ENCODE measurements around the gene POLR2I.
A peak's percentile ranks its signal among the peaks of the same experiment; 100 is the strongest.
"Not testable (repeated sequence)": the region's sequence is repeated elsewhere in the genome, so short reads cannot be mapped to it uniquely, and the experiment has no call there.

The POLR2I gene

GRCh38 chr19:36089847-36090246 lies 24.8 kb downstream of the POLR2I start:
- no peak for DNase-seq (ENCODE audit: insufficient read length, low spot score)
- no peak for FAIRE-seq
- TF ChIP-seq SPI1 (IDR thresholded peaks at IDR 0.05; ENCODE audit: low read depth, low read length), result no peak
- no peak for TF ChIP-seq POLR2A (IDR thresholded peaks at IDR 0.05; ENCODE audit: low read depth, low read length)
- TF ChIP-seq POU2F2 (IDR thresholded peaks at IDR 0.05; ENCODE audit: low read depth, low read length), result no peak
- no peak for TF ChIP-seq TAF1 (IDR thresholded peaks at IDR 0.05; ENCODE audit: low read depth, low read length)
- no peak for TF ChIP-seq POLR2AphosphoS5 (IDR thresholded peaks at IDR 0.05; ENCODE audit: low read depth, low read length)
- TF ChIP-seq PAX5 (IDR thresholded peaks at IDR 0.05; ENCODE audit: insufficient read depth, low read length, severe bottlenecking), result no peak

GRCh38 chr19:36086326-36086725 lies 28.3 kb downstream of the POLR2I start:
- DNase-seq (ENCODE audit: insufficient read length, low spot score) (no peak), FAIRE-seq (no peak)
- no peak for TF ChIP-seq TAF1 (IDR thresholded peaks at IDR 0.05; ENCODE audit: low read depth, low read length)
- no peak for TF ChIP-seq SPI1 (IDR thresholded peaks at IDR 0.05; ENCODE audit: low read depth, low read length)
- TF ChIP-seq PAX5 (IDR thresholded peaks at IDR 0.05; ENCODE audit: insufficient read depth, low read length, severe bottlenecking), result no peak
- TF ChIP-seq POLR2AphosphoS5 (IDR thresholded peaks at IDR 0.05; ENCODE audit: low read depth, low read length), result no peak
- TF ChIP-seq POU2F2 (IDR thresholded peaks at IDR 0.05; ENCODE audit: low read depth, low read length), result no peak
- no peak for TF ChIP-seq POLR2A (IDR thresholded peaks at IDR 0.05; ENCODE audit: low read depth, low read length)

GRCh38 chr19:36084231-36085009 lies 30.3 kb downstream of the POLR2I start:
- DNase-seq (ENCODE audit: insufficient read length, low spot score) (no peak), FAIRE-seq (no peak)
- TF ChIP-seq TAF1 (IDR thresholded peaks at IDR 0.05; ENCODE audit: low read depth, low read length) (no peak), SPI1 (IDR thresholded peaks at IDR 0.05; ENCODE audit: low read depth, low read length) (no peak), POU2F2 (IDR thresholded peaks at IDR 0.05; ENCODE audit: low read depth, low read length) (no peak), POLR2A (IDR thresholded peaks at IDR 0.05; ENCODE audit: low read depth, low read length) (no peak), POLR2AphosphoS5 (IDR thresholded peaks at IDR 0.05; ENCODE audit: low read depth, low read length) (no peak), PAX5 (IDR thresholded peaks at IDR 0.05; ENCODE audit: insufficient read depth, low read length, severe bottlenecking) (no peak)

- FAIRE-seq, result no peak
- no peak for DNase-seq (ENCODE audit: insufficient read length, low spot score)
- no peak for TF ChIP-seq PAX5 (IDR thresholded peaks at IDR 0.05; ENCODE audit: insufficient read depth, low read length, severe bottlenecking)
- TF ChIP-seq POLR2A (IDR thresholded peaks at IDR 0.05; ENCODE audit: low read depth, low read length), result no peak
- TF ChIP-seq POU2F2 (IDR thresholded peaks at IDR 0.05; ENCODE audit: low read depth, low read length), result no peak
- no peak for TF ChIP-seq SPI1 (IDR thresholded peaks at IDR 0.05; ENCODE audit: low read depth, low read length)
- no peak for TF ChIP-seq TAF1 (IDR thresholded peaks at IDR 0.05; ENCODE audit: low read depth, low read length)
- no peak for TF ChIP-seq POLR2AphosphoS5 (IDR thresholded peaks at IDR 0.05; ENCODE audit: low read depth, low read length)
These were observed 31.8 kb downstream of the POLR2I start for GRCh38 chr19:36082916-36083315.

- DNase-seq (ENCODE audit: insufficient read length, low spot score) (no peak), FAIRE-seq (no peak)
- no peak for TF ChIP-seq TAF1 (IDR thresholded peaks at IDR 0.05; ENCODE audit: low read depth, low read length)
- no peak for TF ChIP-seq SPI1 (IDR thresholded peaks at IDR 0.05; ENCODE audit: low read depth, low read length)
- TF ChIP-seq POLR2AphosphoS5 (IDR thresholded peaks at IDR 0.05; ENCODE audit: low read depth, low read length), result no peak
- TF ChIP-seq POLR2A (IDR thresholded peaks at IDR 0.05; ENCODE audit: low read depth, low read length), result no peak
- TF ChIP-seq POU2F2 (IDR thresholded peaks at IDR 0.05; ENCODE audit: low read depth, low read length), result no peak
- TF ChIP-seq PAX5 (IDR thresholded peaks at IDR 0.05; ENCODE audit: insufficient read depth, low read length, severe bottlenecking), result no peak
These were observed 32.8 kb downstream of the POLR2I start for GRCh38 chr19:36081894-36082293.

- TF ChIP-seq POU2F2 (IDR thresholded peaks at IDR 0.05; ENCODE audit: low read depth, low read length), result no peak
- no peak for TF ChIP-seq TAF1 (IDR thresholded peaks at IDR 0.05; ENCODE audit: low read depth, low read length)
- no peak for TF ChIP-seq PAX5 (IDR thresholded peaks at IDR 0.05; ENCODE audit: insufficient read depth, low read length, severe bottlenecking)
- no peak for TF ChIP-seq POLR2AphosphoS5 (IDR thresholded peaks at IDR 0.05; ENCODE audit: low read depth, low read length)
- TF ChIP-seq SPI1 (IDR thresholded peaks at IDR 0.05; ENCODE audit: low read depth, low read length), result no peak
- TF ChIP-seq POLR2A (IDR thresholded peaks at IDR 0.05; ENCODE audit: low read depth, low read length), result no peak
- FAIRE-seq (no peak), DNase-seq (ENCODE audit: insufficient read length, low spot score) (no peak)
These were observed 33.3 kb downstream of the POLR2I start for GRCh38 chr19:36081385-36081784.

GRCh38 chr19:36079389-36079945 lies 35.2 kb downstream of the POLR2I start:
- FAIRE-seq (peak; percentile 9), DNase-seq (ENCODE audit: insufficient read length, low spot score) (no peak)
- TF ChIP-seq PAX5 (IDR thresholded peaks at IDR 0.05; ENCODE audit: insufficient read depth, low read length, severe bottlenecking) (no peak), POLR2A (IDR thresholded peaks at IDR 0.05; ENCODE audit: low read depth, low read length) (no peak), POLR2AphosphoS5 (IDR thresholded peaks at IDR 0.05; ENCODE audit: low read depth, low read length) (no peak), TAF1 (IDR thresholded peaks at IDR 0.05; ENCODE audit: low read depth, low read length) (no peak)

- FAIRE-seq (no peak), DNase-seq (ENCODE audit: insufficient read length, low spot score) (no peak)
- no peak for TF ChIP-seq POLR2AphosphoS5 (IDR thresholded peaks at IDR 0.05; ENCODE audit: low read depth, low read length)
- no peak for TF ChIP-seq TAF1 (IDR thresholded peaks at IDR 0.05; ENCODE audit: low read depth, low read length)
- no peak for TF ChIP-seq POU2F2 (IDR thresholded peaks at IDR 0.05; ENCODE audit: low read depth, low read length)
- TF ChIP-seq POLR2A (IDR thresholded peaks at IDR 0.05; ENCODE audit: low read depth, low read length), result no peak
- no peak for TF ChIP-seq PAX5 (IDR thresholded peaks at IDR 0.05; ENCODE audit: insufficient read depth, low read length, severe bottlenecking)
- no peak for TF ChIP-seq SPI1 (IDR thresholded peaks at IDR 0.05; ENCODE audit: low read depth, low read length)
These were observed 41.4 kb downstream of the POLR2I start for GRCh38 chr19:36073121-36073876.

- FAIRE-seq (no peak), DNase-seq (ENCODE audit: insufficient read length, low spot score) (no peak)
- TF ChIP-seq POLR2A (IDR thresholded peaks at IDR 0.05; ENCODE audit: low read depth, low read length) (no peak), POLR2AphosphoS5 (IDR thresholded peaks at IDR 0.05; ENCODE audit: low read depth, low read length) (no peak), PAX5 (IDR thresholded peaks at IDR 0.05; ENCODE audit: insufficient read depth, low read length, severe bottlenecking) (no peak), POU2F2 (IDR thresholded peaks at IDR 0.05; ENCODE audit: low read depth, low read length) (no peak), SPI1 (IDR thresholded peaks at IDR 0.05; ENCODE audit: low read depth, low read length) (no peak), TAF1 (IDR thresholded peaks at IDR 0.05; ENCODE audit: low read depth, low read length) (no peak)
These were observed 42.6 kb downstream of the POLR2I start for GRCh38 chr19:36072081-36072480.

- FAIRE-seq; DNase-seq (ENCODE audit: insufficient read length, low spot score): not testable (repeated sequence)
These were observed 45.7 kb downstream of the POLR2I start for GRCh38 chr19:36068810-36069499.

All from GM12891 (cell line).